Loucy (cell line): ENCODE measurements around the gene GPATCH4.

Experiments
- H2AFZ ChIP-seq: fragments of 200-600 bp; sonication (generic); 2 replicates; pipeline ENCODE4 v1.6.0; 2016; ENCODE audit warnings: antibody characterized with exemption, mild to moderate bottlenecking, low read length, moderate library complexity
- H3F3A ChIP-seq: fragments of 200-600 bp; 2 replicates; pipeline ENCODE4 v1.6.0; 2016; ENCODE audit warnings: antibody characterized with exemption, low read depth, mild to moderate bottlenecking
- H3K27me3 ChIP-seq: fragments of 200-600 bp; sonication (generic); 2 replicates; pipeline ENCODE4 v1.6.1; 2014; ENCODE audit warnings: low read length, mild to moderate bottlenecking; ENCODE audit not compliant: insufficient read depth, poor library complexity, severe bottlenecking
- H3K36me3 ChIP-seq: fragments of 200-600 bp; sonication (generic); 2 replicates; pipeline ENCODE4 v1.6.1; 2016; ENCODE audit warnings: low read length; ENCODE audit not compliant: insufficient read depth
- H3K4me1 ChIP-seq: fragments of 200-600 bp; sonication (generic); 2 replicates; pipeline ENCODE4 v1.5.1; 2014; ENCODE audit warnings: low read length, mild to moderate bottlenecking; ENCODE audit not compliant: insufficient read depth, poor library complexity, severe bottlenecking
- H3K4me2 ChIP-seq: fragments of 200-600 bp; sonication (generic); 2 replicates; pipeline ENCODE4 v1.6.0; 2014; ENCODE audit warnings: antibody characterized with exemption, low read length, low read depth, mild to moderate bottlenecking; ENCODE audit not compliant: poor library complexity, severe bottlenecking
- H3K4me3 ChIP-seq: fragments of 200-600 bp; sonication (generic); 2 replicates; pipeline ENCODE4 v1.5.1; 2014; ENCODE audit warnings: low read length, mild to moderate bottlenecking, mixed read lengths; ENCODE audit not compliant: poor library complexity, severe bottlenecking
- H3K79me2 ChIP-seq: fragments of 200-600 bp; sonication (generic); 2 replicates; pipeline ENCODE4 v1.6.1; 2014; ENCODE audit warnings: low read length; ENCODE audit not compliant: insufficient read depth
- H3K9ac ChIP-seq: fragments of 200-600 bp; sonication (generic); 2 replicates; pipeline ENCODE4 v1.6.0; 2014; ENCODE audit warnings: mild to moderate bottlenecking, low read depth, low read length, moderate library complexity; ENCODE audit not compliant: poor library complexity, severe bottlenecking
- H3K9me2 ChIP-seq: fragments of 200-600 bp; sonication (generic); replicated peaks from 2 replicates; pipeline ENCODE4 v1.6.1; 2016; ENCODE audit warnings: low read depth, low read length, mixed read lengths
- H3K9me3 ChIP-seq: fragments of 200-600 bp; sonication (generic); 2 replicates; pipeline ENCODE4 v1.6.1; 2014; ENCODE audit warnings: mild to moderate bottlenecking, antibody characterized with exemption, low read length, low read depth; ENCODE audit not compliant: insufficient read depth
- H4K20me1 ChIP-seq: fragments of 200-600 bp; sonication (generic); 2 replicates; pipeline ENCODE4 v1.6.0; 2014; ENCODE audit warnings: antibody characterized with exemption, low read length, mild to moderate bottlenecking; ENCODE audit not compliant: insufficient read depth, poor library complexity, severe bottlenecking
- EZH2phosphoT487 ChIP-seq: fragments of 200-600 bp; IDR thresholded peaks from 2 replicates; pipeline ENCODE4 v1.6.1; 2018; ENCODE audit warnings: antibody characterized with exemption, mild to moderate bottlenecking, moderate library complexity, borderline replicate concordance
- TF ChIP-seq, protein P1 (sequence below): fragments of 200-600 bp; sonication (generic); conservative IDR thresholded peaks from 2 replicates; pipeline ENCODE4 v1.5.1; 2014; ENCODE audit warnings: mild to moderate bottlenecking, antibody characterized with exemption, low read length

GPATCH4 gene

DNA sequence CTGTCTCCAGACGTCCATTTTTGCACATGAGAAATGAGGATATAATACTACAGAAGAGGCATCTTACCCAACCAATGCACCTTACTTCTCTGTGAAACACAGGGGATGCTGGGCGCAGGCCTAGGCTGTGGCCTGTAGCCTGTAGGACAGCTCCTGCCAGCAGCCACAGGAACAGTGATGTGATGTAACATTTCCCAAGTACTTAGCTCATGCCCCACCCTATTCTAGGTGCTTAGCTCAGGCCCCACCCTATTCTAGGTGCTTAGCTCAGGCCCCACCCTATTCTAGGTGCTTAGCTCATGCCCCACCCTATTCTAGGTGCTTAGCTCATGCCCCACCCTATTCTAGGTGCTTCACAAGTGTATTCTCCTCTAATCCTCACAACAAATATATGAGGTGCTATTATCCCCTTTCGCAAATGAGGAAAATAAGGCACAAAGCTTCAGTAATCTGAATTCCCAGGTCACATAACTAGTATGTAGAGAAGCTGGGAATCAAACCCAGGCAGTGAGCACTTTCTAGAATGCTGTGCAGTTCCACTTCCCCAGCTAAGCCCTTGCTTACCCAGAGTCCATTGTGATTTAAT, 14.3 kb downstream of the GPATCH4 start:
- no peak overlapping the region for H2AFZ ChIP-seq
- H3K4me1 ChIP-seq, result peaks cover 9% of the 10 kb centered on the region
- H3K9me2 ChIP-seq, result no peaks in the 10 kb centered on the region
- no peaks in the 10 kb centered on the region for H3K9me3 ChIP-seq
- no peaks in the 10 kb centered on the region for H4K20me1 ChIP-seq
- H3K79me2 ChIP-seq, result peaks cover 3% of the 10 kb centered on the region
- no peaks in the 10 kb centered on the region for H3K27me3 ChIP-seq
- no peak overlapping the region for H3K4me3 ChIP-seq
- no peak overlapping the region for H3K4me2 ChIP-seq
- no peaks in the 10 kb centered on the region for H3K36me3 ChIP-seq
- H3F3A ChIP-seq, result no peaks in the 10 kb centered on the region
- no peak for TF ChIP-seq EZH2phosphoT487
- TF ChIP-seq, protein P1, sequence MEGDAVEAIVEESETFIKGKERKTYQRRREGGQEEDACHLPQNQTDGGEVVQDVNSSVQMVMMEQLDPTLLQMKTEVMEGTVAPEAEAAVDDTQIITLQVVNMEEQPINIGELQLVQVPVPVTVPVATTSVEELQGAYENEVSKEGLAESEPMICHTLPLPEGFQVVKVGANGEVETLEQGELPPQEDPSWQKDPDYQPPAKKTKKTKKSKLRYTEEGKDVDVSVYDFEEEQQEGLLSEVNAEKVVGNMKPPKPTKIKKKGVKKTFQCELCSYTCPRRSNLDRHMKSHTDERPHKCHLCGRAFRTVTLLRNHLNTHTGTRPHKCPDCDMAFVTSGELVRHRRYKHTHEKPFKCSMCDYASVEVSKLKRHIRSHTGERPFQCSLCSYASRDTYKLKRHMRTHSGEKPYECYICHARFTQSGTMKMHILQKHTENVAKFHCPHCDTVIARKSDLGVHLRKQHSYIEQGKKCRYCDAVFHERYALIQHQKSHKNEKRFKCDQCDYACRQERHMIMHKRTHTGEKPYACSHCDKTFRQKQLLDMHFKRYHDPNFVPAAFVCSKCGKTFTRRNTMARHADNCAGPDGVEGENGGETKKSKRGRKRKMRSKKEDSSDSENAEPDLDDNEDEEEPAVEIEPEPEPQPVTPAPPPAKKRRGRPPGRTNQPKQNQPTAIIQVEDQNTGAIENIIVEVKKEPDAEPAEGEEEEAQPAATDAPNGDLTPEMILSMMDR, result no peak
- H3K9ac ChIP-seq, result no peak overlapping the region

DNA sequence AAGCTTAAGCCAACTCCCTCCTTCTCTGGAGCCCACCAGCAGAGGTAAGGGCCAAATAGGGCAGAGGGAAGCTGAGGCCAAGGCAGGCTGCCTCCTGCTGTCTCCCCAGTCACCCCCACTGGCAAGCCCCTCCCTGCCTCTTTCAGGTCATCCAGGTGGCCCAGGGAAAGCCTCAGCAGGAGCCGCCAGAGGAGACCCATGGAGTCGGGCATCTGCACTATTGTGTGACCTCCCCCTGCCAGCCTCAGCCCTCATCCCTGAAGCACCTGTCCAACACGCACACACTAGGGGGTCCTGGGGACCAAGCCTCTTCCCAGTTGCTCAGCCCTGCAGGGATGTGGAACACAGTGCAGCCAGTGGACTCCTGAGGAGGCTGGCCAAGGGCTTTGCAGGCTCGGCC, 15.0 kb downstream of the GPATCH4 start:
- H3K79me2 ChIP-seq, result no peaks in the 10 kb centered on the region
- no peaks in the 10 kb centered on the region for H3K9me3 ChIP-seq
- no peaks in the 10 kb centered on the region for H3K36me3 ChIP-seq
- no peaks in the 10 kb centered on the region for H3K27me3 ChIP-seq
- H4K20me1 ChIP-seq, result no peaks in the 10 kb centered on the region
- no peak overlapping the region for H3K4me2 ChIP-seq
- no peak overlapping the region for H2AFZ ChIP-seq
- no peaks in the 10 kb centered on the region for H3F3A ChIP-seq
- no peak overlapping the region for H3K9ac ChIP-seq
- peaks cover 8% of the 10 kb centered on the region for H3K4me1 ChIP-seq
- no peak for TF ChIP-seq EZH2phosphoT487
- TF ChIP-seq, protein P1, result no peak
- H3K9me2 ChIP-seq, result no peaks in the 10 kb centered on the region
- H3K4me3 ChIP-seq, result no peak overlapping the region

DNA sequence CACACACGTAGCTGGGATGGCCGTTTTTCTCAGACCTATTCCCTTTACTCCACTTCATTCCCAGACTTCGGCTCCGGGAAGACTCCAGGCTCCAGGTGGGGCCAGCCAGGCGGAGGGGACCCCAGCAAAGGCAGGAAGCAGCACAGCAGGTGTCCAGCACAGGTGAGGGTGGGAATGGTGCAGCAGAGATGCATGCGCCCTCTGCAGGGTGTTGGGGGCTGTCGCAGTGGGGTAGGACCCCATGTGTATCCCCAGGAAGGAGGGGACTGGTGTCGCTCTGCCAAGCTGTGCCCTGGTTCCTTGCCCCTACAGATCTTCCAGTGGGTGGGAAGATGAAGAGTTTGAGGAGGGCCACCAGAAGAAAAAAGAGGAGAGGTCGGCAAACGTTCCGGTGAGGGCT, 16.5 kb downstream of the GPATCH4 start:
- H3K79me2 ChIP-seq, result no peaks in the 10 kb centered on the region
- H3K9me2 ChIP-seq, result no peaks in the 10 kb centered on the region
- no peak overlapping the region for H3K4me2 ChIP-seq
- TF ChIP-seq, protein P1, result peak; percentile 86
- no peak for TF ChIP-seq EZH2phosphoT487
- H4K20me1 ChIP-seq, result no peaks in the 10 kb centered on the region
- H3K9me3 ChIP-seq, result no peaks in the 10 kb centered on the region
- no peak overlapping the region for H2AFZ ChIP-seq
- H3K36me3 ChIP-seq, result no peaks in the 10 kb centered on the region
- H3F3A ChIP-seq, result no peaks in the 10 kb centered on the region
- H3K9ac ChIP-seq, result no peak overlapping the region
- no peak overlapping the region for H3K4me3 ChIP-seq
- H3K4me1 ChIP-seq, result no peaks in the 10 kb centered on the region
- no peaks in the 10 kb centered on the region for H3K27me3 ChIP-seq
